BE2C (cell line): Measurements from ENCODE around the gene SUGP2.

Experiments
- DNase-seq: peaks from one replicate; pipeline ENCODE4 v3.0.0-alpha.2; 2020
- H3K27me3 ChIP-seq: fragments of 250-450 bp; sonication (Bioruptor Pico); 2 replicates; pipeline ENCODE4 v1.5.1; 2020; ENCODE audit warnings: mild to moderate bottlenecking
- H3K36me3 ChIP-seq: fragments of 250-450 bp; sonication (Bioruptor Pico); 2 replicates; pipeline ENCODE4 v1.5.1; 2020; ENCODE audit warnings: mild to moderate bottlenecking
- H3K4me1 ChIP-seq: fragments of 250-450 bp; sonication (Bioruptor Pico); 2 replicates; pipeline ENCODE4 v1.5.1; 2020
- H3K4me3 ChIP-seq: 2 replicates; pipeline ENCODE4 v1.5.1; 2011; ENCODE audit warnings: low read depth, low read length
- H3K9me3 ChIP-seq: fragments of 250-450 bp; sonication (Bioruptor Pico); 2 replicates; pipeline ENCODE4 v1.5.1; 2020
- CTCF ChIP-seq: IDR thresholded peaks from 2 replicates; pipeline ENCODE4 v1.5.1; 2012; ENCODE audit warnings: mild to moderate bottlenecking, low read depth, low read length

The SUGP2 gene

GRCh38 chr19:18978616-18979015 lies 54.7 kb downstream of the SUGP2 start:
- DNase-seq = no peak
- H3K36me3 ChIP-seq = no peaks in the 10 kb centered on the region
- H3K27me3 ChIP-seq = peaks cover 4% of the 10 kb centered on the region; the same call in 1 of the 2 replicates
- no peaks in the 10 kb centered on the region for H3K4me1 ChIP-seq
- H3K9me3 ChIP-seq = no peaks in the 10 kb centered on the region
- H3K4me3 ChIP-seq = no peak overlapping the region
- no peak for TF ChIP-seq CTCF

- no peak for TF ChIP-seq CTCF
- DNase-seq = no peak
- H3K4me1 ChIP-seq = no peaks in the 10 kb centered on the region
- no peaks in the 10 kb centered on the region for H3K36me3 ChIP-seq
- no peaks in the 10 kb centered on the region for H3K27me3 ChIP-seq
- no peaks in the 10 kb centered on the region for H3K9me3 ChIP-seq
- no peak overlapping the region for H3K4me3 ChIP-seq
Observed at GRCh38 chr19:18975869-18976268, 57.4 kb downstream of the SUGP2 start.

GRCh38 chr19:18975011-18975410 lies 58.3 kb downstream of the SUGP2 start:
- TF ChIP-seq CTCF = no peak
- DNase-seq = no peak
- H3K9me3 ChIP-seq = no peaks in the 10 kb centered on the region
- H3K27me3 ChIP-seq = no peaks in the 10 kb centered on the region
- no peaks in the 10 kb centered on the region for H3K4me1 ChIP-seq
- no peaks in the 10 kb centered on the region for H3K36me3 ChIP-seq
- H3K4me3 ChIP-seq = no peak overlapping the region

GRCh38 chr19:18972851-18973250 lies 60.5 kb downstream of the SUGP2 start:
- Histone ChIP-seq H3K4me3 (no peak overlapping the region), H3K36me3 (no peaks in the 10 kb centered on the region), H3K4me1 (no peaks in the 10 kb centered on the region), H3K9me3 (no peaks in the 10 kb centered on the region), H3K27me3 (no peaks in the 10 kb centered on the region)
- TF ChIP-seq CTCF = no peak
- no peak for DNase-seq

- no peak for TF ChIP-seq CTCF
- H3K4me3 ChIP-seq = no peak overlapping the region
Observed at GRCh38 chr19:18972301-18972811, 61.0 kb downstream of the SUGP2 start.

GRCh38 chr19:18969931-18970659 lies 63.2 kb downstream of the SUGP2 start:
- Histone ChIP-seq H3K4me3 (no peak overlapping the region), H3K4me1 (no peaks in the 10 kb centered on the region), H3K9me3 (no peaks in the 10 kb centered on the region), H3K36me3 (no peaks in the 10 kb centered on the region), H3K27me3 (no peaks in the 10 kb centered on the region)
- no peak for TF ChIP-seq CTCF
- no peak for DNase-seq

More at GRCh38 chr19:18972301-18972811, 61.0 kb downstream of the SUGP2 start:
- no peak for DNase-seq
- no peaks in the 10 kb centered on the region for H3K9me3 ChIP-seq
- no peaks in the 10 kb centered on the region for H3K27me3 ChIP-seq
- no peaks in the 10 kb centered on the region for H3K4me1 ChIP-seq
- H3K36me3 ChIP-seq = no peaks in the 10 kb centered on the region
